GM18507 (cell line): ENCODE data around the gene CSMD2.

Experiments used
- DNase-seq: peaks from one replicate; pipeline ENCODE4 v3.0.0; 2011; ENCODE audit warnings: low read depth; ENCODE audit not compliant: insufficient read length; ENCODE audit errors: extremely low spot score
- FAIRE-seq: peaks from 2 replicates; lab custom pipeline; 2011; peaks lifted over from hg19 to GRCh38; lab: Jason Lieb, UNC

CSMD2 gene

DNA sequence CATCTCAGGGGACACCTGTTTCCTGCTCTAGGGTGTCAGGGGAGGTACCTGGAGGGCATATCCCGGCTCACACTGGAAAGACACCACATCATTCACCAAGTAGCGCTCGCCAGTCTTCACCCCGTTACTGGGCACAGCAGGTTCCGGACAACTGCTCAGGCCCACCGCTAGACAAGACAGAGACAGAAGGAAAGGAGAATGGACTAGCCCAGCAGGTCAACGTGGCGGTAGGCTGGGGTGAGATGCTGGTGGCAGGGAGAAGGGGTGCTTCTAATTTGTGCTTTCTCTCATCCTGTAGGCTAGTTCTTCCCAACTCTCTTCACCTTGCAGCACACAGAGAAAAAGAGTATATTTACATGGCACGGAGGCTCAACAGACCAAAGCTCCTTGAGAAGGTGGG lies 547.6 kb downstream of the CSMD2 start:
- FAIRE-seq = no peak

DNA sequence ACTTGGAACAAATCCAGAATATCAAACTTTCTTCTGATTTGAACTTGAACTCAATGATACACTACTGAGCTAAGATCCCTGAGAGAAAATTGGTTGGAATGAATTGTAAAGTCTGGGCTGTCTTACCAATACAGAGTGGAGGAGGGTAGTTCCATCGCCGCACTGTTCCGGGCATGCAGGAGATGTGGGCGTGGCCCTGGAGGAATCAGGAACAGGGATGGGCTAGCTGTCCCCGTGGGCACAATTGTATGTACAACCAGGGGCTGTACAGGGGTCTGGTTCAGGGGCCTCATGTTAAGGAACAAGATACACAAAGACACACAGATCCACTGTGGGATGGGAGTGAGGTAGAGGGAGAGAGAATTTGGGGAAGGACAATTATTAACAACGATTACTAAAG lies 548.2 kb downstream of the CSMD2 start:
- FAIRE-seq = no peak
- no peak for DNase-seq

More for the DNA sequence above, 547.6 kb downstream of the CSMD2 start:
- DNase-seq = no peak

DNA sequence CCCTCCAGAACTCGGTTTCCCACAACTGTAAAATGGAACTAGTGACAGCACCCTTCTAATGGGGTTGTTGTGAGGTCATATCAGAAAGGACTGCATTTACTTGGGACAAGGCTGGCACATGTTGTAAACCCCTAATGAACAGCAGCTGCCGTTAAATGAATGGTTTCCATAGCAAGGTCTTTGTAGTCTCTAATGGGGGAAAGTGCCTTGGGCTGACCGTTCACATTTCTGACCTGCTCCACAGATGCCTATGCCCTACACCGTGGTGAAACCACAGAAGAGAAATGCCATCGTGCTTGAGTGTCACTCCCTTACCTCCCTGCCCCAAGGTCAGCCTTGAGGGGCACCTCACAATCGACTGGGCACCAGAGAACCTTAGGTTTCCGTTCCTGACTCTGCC lies 549.5 kb downstream of the CSMD2 start:
- FAIRE-seq (no peak), DNase-seq (no peak)

DNA sequence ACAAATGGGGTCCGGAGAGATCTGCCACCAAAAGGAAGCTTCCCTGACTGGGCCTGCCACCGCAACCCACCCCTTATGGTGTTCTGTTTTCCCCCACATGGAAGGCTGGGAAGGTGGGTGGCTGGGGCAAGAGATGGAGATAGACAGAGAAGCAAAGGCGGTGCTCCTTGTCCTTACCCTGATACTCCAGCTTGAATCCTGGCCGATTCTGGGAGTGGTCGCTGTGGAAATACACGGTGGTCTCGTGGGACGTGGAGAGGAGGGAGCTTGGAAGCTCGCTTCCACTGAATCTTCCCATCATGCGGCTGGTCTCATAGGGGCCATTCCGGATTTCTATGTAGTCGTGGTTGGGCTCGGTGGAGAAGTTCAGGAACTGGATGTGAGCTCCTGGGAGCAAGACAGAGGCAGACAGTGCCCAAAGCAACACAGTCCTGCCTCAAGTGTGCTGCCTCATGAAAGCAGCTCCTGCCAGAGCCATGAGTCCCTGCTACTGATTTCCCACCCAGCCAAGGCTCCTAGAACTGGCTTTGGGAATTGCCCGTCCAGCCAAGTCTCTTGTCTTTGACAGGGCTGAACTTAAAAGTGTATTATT lies 554.1 kb downstream of the CSMD2 start:
- DNase-seq = no peak
- no peak for FAIRE-seq

- DNase-seq (no peak), FAIRE-seq (no peak)
Observed at GRCh38 chr1:33610391-33610790, 554.6 kb downstream of the CSMD2 start.

DNA sequence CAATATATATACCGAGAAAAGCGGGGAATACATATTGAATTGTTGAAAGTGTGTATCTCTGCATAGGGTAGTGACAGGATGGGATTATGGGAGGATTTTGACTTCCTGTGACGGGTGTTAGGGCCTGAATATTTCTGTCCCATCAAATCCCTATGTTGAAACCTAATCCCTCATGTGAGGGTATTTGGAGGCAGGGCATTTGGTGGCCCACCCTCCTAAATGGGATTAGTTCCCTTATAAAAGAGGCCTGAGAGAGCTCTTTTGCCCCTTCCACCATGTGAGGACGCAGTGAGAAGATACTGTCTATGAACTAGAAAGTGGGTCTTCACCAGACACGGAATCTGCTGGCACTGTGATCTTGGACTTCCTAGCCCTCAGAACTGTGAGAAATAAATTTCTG lies 555.3 kb downstream of the CSMD2 start:
- DNase-seq (no peak), FAIRE-seq (no peak)

GRCh38 chr1:33608825-33609400 lies 556.1 kb downstream of the CSMD2 start:
- no peak for FAIRE-seq
- no peak for DNase-seq

DNA sequence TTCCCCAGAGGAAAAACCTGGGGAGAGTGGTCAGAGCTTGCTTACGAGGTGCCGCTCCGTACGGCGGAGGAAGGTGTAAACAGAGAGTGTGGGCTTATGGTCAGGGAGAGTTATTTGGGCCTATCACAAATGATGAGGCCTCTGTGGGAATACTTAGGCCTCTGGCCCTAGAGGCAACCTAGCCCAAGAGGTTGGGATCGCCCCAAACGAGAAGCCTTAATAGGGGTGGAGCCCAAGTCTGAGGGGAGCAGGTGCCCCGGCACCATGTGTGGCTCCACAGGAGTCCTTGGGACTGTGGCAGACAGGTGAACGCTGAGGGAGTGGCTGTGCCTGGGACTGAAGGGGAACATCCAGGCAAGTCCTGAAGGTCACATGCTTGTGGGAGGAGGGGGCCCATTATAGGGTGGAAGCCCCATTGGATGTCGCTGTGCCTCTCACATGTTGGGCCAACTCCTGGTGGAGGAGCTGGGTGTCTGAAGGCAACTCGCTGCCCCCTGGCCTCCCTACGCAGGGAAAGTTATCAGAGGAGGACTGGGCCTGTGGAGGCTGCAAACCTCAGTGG lies 557.5 kb downstream of the CSMD2 start:
- FAIRE-seq = no peak
- no peak for DNase-seq

GRCh38 chr1:33606272-33606671 lies 558.8 kb downstream of the CSMD2 start:
- FAIRE-seq (no peak), DNase-seq (no peak)

GRCh38 chr1:33602271-33602670 lies 562.8 kb downstream of the CSMD2 start:
- no peak for FAIRE-seq

DNA sequence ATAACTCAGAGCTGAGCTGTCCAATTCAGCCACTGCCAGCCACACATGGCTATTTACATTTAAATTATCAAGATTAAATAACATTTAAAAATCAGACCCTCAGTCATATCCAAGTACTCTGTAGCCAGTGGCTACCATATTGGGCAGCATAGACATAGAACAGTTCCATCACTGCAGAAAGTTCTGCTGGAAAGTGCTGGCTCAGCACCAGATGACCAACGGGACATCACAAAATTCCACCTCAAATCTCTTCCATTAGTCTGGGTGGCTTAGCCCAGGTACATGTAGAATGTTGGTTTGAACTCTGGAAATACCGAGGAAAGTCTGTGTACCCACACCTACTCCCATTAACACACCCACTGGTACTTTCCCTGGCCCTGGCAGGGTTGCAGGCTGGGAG lies 563.3 kb downstream of the CSMD2 start:
- no peak for DNase-seq

More at GRCh38 chr1:33602271-33602670, 562.8 kb downstream of the CSMD2 start:
- DNase-seq = no peak

DNA sequence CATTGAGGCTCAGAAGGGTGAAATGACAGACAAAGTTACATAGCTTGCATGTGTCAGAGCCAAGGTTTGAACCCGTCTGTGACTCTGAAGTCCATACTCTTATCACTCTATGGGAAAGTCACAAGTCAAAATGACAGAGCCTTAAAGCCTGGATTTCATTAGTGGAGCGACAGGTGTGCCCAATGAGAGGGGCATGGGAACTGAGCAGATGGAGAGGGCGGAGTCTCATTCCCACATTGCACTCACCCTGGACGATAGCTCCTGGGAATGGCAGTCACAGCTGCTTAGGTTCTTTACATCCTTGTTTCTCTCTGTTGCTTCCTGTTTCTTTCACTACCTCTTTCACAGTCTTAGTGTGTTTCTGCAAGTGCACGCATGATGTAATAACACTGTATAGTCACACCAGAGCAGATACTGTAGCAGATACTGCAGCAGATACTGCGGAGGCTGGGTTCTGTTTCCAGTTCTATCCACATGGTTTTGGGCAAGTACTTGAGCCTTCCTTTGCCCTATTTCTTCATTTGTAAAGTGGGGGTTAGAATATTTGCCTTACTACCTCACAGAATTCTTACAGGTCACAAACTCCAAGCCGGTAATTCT lies 565.4 kb downstream of the CSMD2 start:
- no peak for DNase-seq
- no peak for FAIRE-seq

More for the DNA sequence above, 563.3 kb downstream of the CSMD2 start:
- no peak for FAIRE-seq

DNA sequence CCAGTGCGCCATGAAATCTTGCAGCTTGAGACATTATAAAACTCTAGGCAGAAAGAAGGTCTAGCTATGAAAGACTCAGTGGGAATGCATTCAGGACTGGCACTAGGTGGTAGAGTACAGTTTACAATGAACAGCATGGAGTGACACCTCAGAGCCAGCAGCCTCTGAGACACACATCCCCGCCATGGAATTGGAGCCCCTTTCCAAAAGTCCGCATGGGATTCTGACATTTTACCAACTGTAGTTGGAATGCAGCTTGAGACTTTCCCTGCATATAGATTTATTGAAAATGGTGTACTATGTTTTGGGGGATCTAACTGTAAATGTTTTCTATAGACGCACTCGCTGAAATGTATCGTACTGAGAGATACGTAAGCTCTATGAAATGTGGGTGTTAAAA lies 576.3 kb downstream of the CSMD2 start:
- FAIRE-seq (no peak), DNase-seq (no peak)

- FAIRE-seq (no peak), DNase-seq (no peak)
Observed at GRCh38 chr1:33586795-33587194, 578.2 kb downstream of the CSMD2 start.

- FAIRE-seq = no peak
- DNase-seq = no peak
Observed at GRCh38 chr1:33586106-33586505, 578.9 kb downstream of the CSMD2 start.

DNA sequence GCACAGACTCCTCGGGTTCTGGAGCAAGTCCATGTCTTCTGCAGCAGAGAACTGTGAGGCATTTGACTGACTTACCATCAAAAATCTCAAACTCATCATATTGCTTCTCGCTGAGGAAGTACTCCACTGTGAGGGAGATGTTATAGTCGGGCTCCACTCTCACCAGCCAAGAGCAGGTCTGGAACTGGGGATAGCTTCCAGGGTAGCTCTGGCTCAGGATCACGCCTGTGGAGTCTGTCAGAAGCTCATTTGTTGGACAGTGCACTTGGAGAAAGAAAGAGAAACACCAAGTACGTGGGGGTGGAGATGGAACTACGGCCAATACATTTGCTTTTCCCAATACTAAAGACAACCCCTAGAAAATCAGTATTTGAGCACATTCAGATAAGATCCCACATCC lies 581.5 kb downstream of the CSMD2 start:
- no peak for DNase-seq
- no peak for FAIRE-seq

DNA sequence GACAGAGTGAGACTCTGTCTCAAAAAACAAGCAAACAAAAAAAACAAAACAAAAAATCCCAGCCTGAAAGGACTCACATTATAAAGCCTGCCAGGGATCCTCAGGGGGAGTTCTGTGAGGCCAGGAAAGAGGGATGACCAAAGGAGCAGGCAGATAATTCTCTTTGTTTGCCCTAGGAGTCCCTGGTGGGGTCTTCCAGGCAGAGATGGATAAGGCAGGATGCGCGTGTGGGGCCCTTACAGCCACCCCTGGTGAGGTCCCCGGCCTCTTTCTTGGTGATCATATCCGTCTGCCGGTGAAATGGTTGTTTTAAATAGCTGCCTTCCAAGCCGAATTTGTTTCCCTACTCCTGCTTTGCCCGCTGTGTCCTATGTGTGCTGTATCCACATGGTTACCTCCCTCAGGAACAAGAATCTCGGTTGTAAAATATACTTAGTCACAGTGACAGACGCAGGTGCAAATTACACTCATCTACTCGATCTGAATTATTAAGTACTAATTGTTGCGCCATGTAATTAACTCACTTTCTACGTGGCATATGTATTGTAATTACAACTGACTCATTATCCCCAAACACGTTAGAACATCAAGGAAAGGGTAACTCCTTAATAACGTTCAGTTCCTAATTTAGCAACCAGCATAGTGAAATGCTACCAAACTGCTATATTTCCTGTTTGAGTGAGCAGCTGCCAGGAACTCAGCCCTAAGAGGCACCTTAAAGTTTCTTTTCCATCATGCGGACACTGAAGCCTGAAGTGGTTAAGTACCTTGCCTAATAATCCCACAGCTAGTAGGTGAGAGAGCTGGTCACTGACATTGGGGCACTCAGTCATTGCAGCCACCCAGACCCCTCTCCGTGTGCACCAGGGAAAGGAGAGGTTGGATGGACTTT lies 586.2 kb downstream of the CSMD2 start:
- FAIRE-seq (no peak), DNase-seq (no peak)

GRCh38 chr1:33577663-33578062 lies 587.4 kb downstream of the CSMD2 start:
- FAIRE-seq (no peak), DNase-seq (no peak)

GRCh38 chr1:33576821-33577599 lies 588.0 kb downstream of the CSMD2 start:
- DNase-seq (no peak), FAIRE-seq (no peak)
